ENCODE results near the gene ST6GALNAC3.
A peak's percentile ranks its signal among the peaks of the same experiment; 100 is the strongest.

ST6GALNAC3 gene

DNA sequence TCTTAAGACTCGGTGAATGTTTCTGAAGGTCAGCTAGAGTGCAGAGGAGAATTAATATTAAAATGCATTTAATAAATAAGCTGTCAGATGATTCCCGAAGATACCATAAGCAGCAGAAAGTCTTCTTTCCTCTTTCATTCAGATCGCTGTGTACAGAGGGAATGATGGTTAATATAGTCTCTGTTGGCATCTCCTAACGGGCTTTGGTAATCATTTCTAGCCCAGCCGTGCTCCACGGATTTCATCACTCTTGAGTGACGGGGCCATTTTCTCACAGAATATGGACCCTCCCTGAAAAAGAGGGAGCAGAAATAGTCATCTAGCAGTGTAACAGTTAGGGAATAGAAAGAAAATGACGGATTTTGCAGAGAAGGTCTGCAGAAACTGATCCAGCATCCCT lies 103.1 kb downstream of the ST6GALNAC3 start:
- TF ChIP-seq, protein P1, sequence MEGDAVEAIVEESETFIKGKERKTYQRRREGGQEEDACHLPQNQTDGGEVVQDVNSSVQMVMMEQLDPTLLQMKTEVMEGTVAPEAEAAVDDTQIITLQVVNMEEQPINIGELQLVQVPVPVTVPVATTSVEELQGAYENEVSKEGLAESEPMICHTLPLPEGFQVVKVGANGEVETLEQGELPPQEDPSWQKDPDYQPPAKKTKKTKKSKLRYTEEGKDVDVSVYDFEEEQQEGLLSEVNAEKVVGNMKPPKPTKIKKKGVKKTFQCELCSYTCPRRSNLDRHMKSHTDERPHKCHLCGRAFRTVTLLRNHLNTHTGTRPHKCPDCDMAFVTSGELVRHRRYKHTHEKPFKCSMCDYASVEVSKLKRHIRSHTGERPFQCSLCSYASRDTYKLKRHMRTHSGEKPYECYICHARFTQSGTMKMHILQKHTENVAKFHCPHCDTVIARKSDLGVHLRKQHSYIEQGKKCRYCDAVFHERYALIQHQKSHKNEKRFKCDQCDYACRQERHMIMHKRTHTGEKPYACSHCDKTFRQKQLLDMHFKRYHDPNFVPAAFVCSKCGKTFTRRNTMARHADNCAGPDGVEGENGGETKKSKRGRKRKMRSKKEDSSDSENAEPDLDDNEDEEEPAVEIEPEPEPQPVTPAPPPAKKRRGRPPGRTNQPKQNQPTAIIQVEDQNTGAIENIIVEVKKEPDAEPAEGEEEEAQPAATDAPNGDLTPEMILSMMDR (IDR thresholded peaks at IDR 0.05; ENCODE audit: insufficient read depth, low read depth, low read length, missing control alignments), result no peak
- no peak for DNase-seq (ENCODE audit: low read depth)
- H3K4me3 ChIP-seq (ENCODE audit: low read length), result no peak overlapping the region

GRCh38 chr1:76179219-76179698 lies 104.7 kb downstream of the ST6GALNAC3 start:
- H3K4me3 ChIP-seq (ENCODE audit: low read length), result no peak overlapping the region
- TF ChIP-seq, protein P1 (IDR thresholded peaks at IDR 0.05; ENCODE audit: insufficient read depth, low read depth, low read length, missing control alignments), result no peak
- no peak for DNase-seq (ENCODE audit: low read depth)

DNA sequence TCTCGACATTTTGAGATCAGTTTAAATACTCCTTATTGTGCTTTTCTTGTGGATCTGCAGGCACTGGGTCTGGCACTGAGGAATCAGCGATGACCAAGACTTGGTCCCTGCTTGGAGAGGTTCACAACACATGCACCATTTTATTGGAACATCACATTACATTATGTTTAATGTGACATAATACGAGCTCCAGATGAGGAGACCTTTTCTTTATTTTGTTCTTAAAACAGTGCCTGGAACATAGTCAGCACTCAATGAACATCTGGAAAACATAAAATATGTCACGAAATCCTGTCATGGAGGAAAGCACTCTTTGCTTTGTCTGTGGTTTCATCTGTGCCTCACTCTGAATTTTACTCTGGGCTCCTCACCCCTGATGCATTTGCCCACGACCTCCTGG lies 110.7 kb downstream of the ST6GALNAC3 start:
- DNase-seq (ENCODE audit: low read depth), result no peak
- H3K4me3 ChIP-seq (ENCODE audit: low read length), result no peak overlapping the region
- TF ChIP-seq, protein P1 (IDR thresholded peaks at IDR 0.05; ENCODE audit: insufficient read depth, low read depth, low read length, missing control alignments), result no peak

DNA sequence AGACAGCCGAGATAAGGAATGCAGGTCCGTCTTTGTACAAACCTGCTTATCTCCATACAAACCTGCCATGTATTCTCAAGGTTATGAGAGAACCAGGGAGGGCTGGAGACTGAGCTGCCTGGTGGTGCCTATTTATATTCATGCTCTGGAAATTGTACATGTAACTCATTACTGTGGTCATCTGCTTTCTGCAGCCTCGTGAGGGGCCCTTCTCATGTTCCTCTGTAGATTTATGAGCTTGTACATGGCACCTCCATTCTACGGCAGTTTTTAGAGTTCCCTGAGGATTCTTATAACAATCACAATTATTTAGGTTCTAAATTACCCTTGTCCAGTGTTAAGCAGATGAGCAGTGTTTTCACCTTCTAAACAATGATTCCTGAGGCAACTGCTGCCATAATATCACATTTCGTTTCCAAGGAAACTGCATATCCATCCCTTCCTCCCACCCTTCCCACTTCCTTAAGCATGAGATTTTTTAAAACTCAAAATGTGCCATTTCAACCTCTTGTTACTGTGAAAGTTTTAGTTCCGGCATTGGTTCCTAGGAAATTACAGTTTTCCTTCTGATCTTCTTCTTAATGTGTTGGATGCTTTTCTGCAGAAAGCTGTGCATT lies 112.1 kb downstream of the ST6GALNAC3 start:
- DNase-seq (ENCODE audit: low read depth), result no peak
- TF ChIP-seq, protein P1 (IDR thresholded peaks at IDR 0.05; ENCODE audit: insufficient read depth, low read depth, low read length, missing control alignments), result no peak

GRCh38 chr1:76187436-76187835 lies 112.9 kb downstream of the ST6GALNAC3 start:
- TF ChIP-seq, protein P1 (IDR thresholded peaks at IDR 0.05; ENCODE audit: insufficient read depth, low read depth, low read length, missing control alignments), result no peak
- H3K4me3 ChIP-seq (ENCODE audit: low read length), result no peak overlapping the region
- DNase-seq (ENCODE audit: low read depth), result no peak

More for the DNA sequence above, 112.1 kb downstream of the ST6GALNAC3 start:
- no peak overlapping the region for H3K4me3 ChIP-seq (ENCODE audit: low read length)

DNA sequence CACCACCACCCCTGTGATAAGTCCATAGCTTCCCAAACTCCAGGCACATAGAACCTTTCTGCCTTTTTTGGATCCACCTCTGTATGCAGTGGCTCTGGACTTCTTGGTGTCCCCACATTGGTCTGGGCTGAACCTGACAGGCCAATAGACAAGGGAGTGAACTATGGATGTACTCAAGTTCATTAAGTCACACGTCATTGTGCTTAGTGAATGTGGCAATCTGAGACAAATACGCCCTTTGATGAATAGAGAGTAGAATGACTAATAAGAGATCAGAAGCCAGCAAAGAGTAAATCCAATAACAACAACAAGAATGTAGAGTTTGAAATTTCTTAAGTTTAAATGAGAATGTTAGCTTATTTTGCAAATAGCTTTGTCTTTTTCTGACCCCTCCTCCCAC lies 114.8 kb downstream of the ST6GALNAC3 start:
- H3K4me3 ChIP-seq (ENCODE audit: low read length), result no peak overlapping the region
- TF ChIP-seq, protein P1 (IDR thresholded peaks at IDR 0.05; ENCODE audit: insufficient read depth, low read depth, low read length, missing control alignments), result no peak
- peak; percentile 1 for DNase-seq (ENCODE audit: low read depth)

Data from epithelial cell of esophagus (primary cell).